Measurements from ENCODE around the gene CLCN2.

GRCh38 chr3:184347321-184348056, 13.9 kb downstream of the CLCN2 start:
- TF ChIP-seq, protein P1, sequence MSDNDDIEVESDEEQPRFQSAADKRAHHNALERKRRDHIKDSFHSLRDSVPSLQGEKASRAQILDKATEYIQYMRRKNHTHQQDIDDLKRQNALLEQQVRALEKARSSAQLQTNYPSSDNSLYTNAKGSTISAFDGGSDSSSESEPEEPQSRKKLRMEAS (IDR thresholded peaks at IDR 0.05) = no peak
- TF ChIP-seq, protein P2, sequence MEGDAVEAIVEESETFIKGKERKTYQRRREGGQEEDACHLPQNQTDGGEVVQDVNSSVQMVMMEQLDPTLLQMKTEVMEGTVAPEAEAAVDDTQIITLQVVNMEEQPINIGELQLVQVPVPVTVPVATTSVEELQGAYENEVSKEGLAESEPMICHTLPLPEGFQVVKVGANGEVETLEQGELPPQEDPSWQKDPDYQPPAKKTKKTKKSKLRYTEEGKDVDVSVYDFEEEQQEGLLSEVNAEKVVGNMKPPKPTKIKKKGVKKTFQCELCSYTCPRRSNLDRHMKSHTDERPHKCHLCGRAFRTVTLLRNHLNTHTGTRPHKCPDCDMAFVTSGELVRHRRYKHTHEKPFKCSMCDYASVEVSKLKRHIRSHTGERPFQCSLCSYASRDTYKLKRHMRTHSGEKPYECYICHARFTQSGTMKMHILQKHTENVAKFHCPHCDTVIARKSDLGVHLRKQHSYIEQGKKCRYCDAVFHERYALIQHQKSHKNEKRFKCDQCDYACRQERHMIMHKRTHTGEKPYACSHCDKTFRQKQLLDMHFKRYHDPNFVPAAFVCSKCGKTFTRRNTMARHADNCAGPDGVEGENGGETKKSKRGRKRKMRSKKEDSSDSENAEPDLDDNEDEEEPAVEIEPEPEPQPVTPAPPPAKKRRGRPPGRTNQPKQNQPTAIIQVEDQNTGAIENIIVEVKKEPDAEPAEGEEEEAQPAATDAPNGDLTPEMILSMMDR (IDR thresholded peaks at IDR 0.05 in 2 of 3, conservative IDR thresholded peaks at IDR 0.05 in 1 of 3; ENCODE audit: borderline replicate concordance in 1 of 3, insufficient read depth in 1 of 3, low read depth in 2 of 3, low read length in 2 of 3) = no peak
